K562 (cell line): Measurements from ENCODE around the gene CFAP44. TPM values are rescaled to one million over a fixed set of nuclear protein-coding genes. Genes with fewer than 3 reads are reported as not detected.

Experiments used
- ARID2 ChIP-seq: fragments of 450-650 bp; IDR thresholded peaks from 2 replicates; pipeline ENCODE4 v1.6.1; 2017; ENCODE audit warnings: antibody characterized with exemption, mild to moderate bottlenecking
- BCOR ChIP-seq: fragments of 450-650 bp; IDR thresholded peaks from 2 replicates; pipeline ENCODE4 v1.6.1; 2016
- CHD7 ChIP-seq: fragments of 200-600 bp; sonication (generic); IDR thresholded peaks from one replicate; pipeline ENCODE4 v1.6.1; 2012; ENCODE audit warnings: mild to moderate bottlenecking, low read depth, low read length, inconsistent platforms
- GATAD2A ChIP-seq: fragments of 450-650 bp; IDR thresholded peaks from 2 replicates; pipeline ENCODE4 v1.6.1; 2017
- HINFP ChIP-seq: fragments of 450-650 bp; conservative IDR thresholded peaks from 2 replicates; pipeline ENCODE4 v1.6.1; 2016; ENCODE audit warnings: missing genetic modification characterization, low read depth, mild to moderate bottlenecking, control low read depth, missing compliant biosample characterization
- SRSF9 ChIP-seq: fragments of 200-400 bp; formaldehyde crosslinking; IDR thresholded peaks from 2 replicates; pipeline ENCODE4 v1.6.1; 2017; ENCODE audit warnings: low read depth, low read length, borderline replicate concordance
- ZNF280B ChIP-seq: fragments of 250-450 bp; sonication (Bioruptor Pico); IDR thresholded peaks from 2 replicates; pipeline ENCODE4 v1.5.1; 2021; ENCODE audit warnings: mild to moderate bottlenecking
- ZNF398 ChIP-seq: fragments of 250-450 bp; sonication (Bioruptor Pico); IDR thresholded peaks from 2 replicates; pipeline ENCODE4 v1.8.0; 2021; ENCODE audit warnings: moderate library complexity, mild to moderate bottlenecking, inconsistent platforms
- polyA plus RNA-seq, 8 experiments: library from polyadenylated mRNA; depleted of rRNA in 4 of 8; stranded (reverse) in 5 of 8; unstranded in 3 of 8; fragments of >200 nt; fragmentation: Nextera tagmentation in 2 of 8; fragmentation: Illumina TruSeq in 1 of 8; extraction: Ambion mirVana in 2 of 8; extraction: Trizol in 1 of 8; gene quantifications; 2 replicates each; pipeline versions ENCODE4 v1.2.1 to v1.2.3, GENCODE V29; 2011 to 2014; ENCODE audit warnings: inconsistent platforms in 1 of 8, missing spikeins in 1 of 8
- total RNA-seq, 7 experiments: library from RNA; depleted of rRNA in 6 of 7; stranded (reverse); fragments of >200 nt in 6 of 7; fragmentation: Illumina TruSeq in 2 of 7; extraction: Trizol in 2 of 7; gene quantifications; 2 replicates each; pipeline versions ENCODE4 v1.2.1 to v1.2.3, GENCODE V29; 2011 to 2021; ENCODE audit warnings: low replicate concordance in 1 of 7

CFAP44 gene
- total and polyA plus RNA-seq, 9 of the 15 experiments (the other 6 are each of a cell fraction or from before 2014, with no cell fraction given), result 0.29 to 2.4 (median 1.1) TPM

- TF ChIP-seq BCOR, result no peak
- no peak for TF ChIP-seq ARID2
- no peak for TF ChIP-seq SRSF9
- no peak for TF ChIP-seq GATAD2A
- no peak for TF ChIP-seq HINFP
- no peak for TF ChIP-seq ZNF280B (CRISPR knock-in tag)
- TF ChIP-seq ZNF398 (CRISPR knock-in tag), result no peak
- TF ChIP-seq CHD7, result no peak
Measured at GRCh38 chr3:113450911-113451310, 9.6 kb upstream of the CFAP44 start (continued).
